MM.1S (cell line): ENCODE measurements around the gene AUTS2.

Experiments used
- CTCF ChIP-seq: fragments of 300-600 bp; sonication (generic); IDR thresholded peaks from 2 replicates; pipeline ENCODE4 v1.5.1; 2016; ENCODE audit warnings: antibody characterized with exemption, low read length, mixed read lengths
- EZH2 ChIP-seq: fragments of 300-600 bp; sonication (generic); optimal IDR thresholded peaks from 2 replicates; pipeline ENCODE3; 2017; ENCODE audit warnings: low read depth, mild to moderate bottlenecking, antibody characterized with exemption, low read length, mixed read lengths

DNA sequence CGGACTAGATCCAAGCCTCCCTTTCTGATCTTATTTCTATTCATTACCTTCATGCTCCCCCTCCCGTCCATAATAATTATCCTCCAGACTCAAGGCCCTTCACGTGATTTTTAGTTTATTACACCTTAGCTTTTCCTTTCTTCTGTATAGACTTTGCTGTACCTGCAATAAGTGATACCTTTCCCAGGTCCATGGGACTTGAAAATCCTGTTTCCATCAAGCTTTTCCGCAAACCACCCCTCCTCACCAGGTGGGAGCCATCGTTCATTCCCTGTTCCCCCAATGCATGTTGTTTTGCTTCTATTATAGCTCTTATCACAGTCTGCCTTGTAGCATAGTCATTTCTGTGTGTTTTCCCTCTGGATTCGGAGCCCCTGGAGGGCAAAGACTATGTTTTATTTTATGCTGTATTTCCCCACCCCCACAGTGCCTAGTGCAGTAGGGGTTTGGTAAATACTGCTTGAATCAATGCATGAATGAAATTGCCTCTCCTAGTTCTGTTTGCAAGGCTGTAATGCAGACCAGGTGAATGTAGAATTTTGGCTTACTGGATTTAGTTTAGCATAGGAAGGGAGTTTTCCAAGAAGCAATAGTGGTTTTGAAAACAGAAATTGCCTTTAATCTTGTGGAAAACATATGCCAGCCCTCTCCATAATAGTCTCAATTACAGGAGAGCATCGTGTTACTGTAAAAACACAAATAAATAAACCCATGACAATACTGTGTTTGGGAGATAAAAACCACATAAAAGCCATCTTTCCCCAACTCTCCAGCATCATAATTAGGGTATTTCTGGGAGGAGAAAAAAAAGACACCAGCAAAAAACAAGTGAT, 213.4 kb downstream of the AUTS2 start:
- no peak for TF ChIP-seq CTCF
- no peak for TF ChIP-seq EZH2
